MM.1S (cell line): ENCODE results near the gene DCDC1.

Experiments
- CTCF ChIP-seq: fragments of 300-600 bp; sonication (generic); IDR thresholded peaks from 2 replicates; pipeline ENCODE4 v1.5.1; 2016; ENCODE audit warnings: antibody characterized with exemption, low read length, mixed read lengths
- EZH2 ChIP-seq: fragments of 300-600 bp; sonication (generic); optimal IDR thresholded peaks from 2 replicates; pipeline ENCODE3; 2017; ENCODE audit warnings: low read depth, mild to moderate bottlenecking, antibody characterized with exemption, low read length, mixed read lengths
- EZH2phosphoT487 ChIP-seq: fragments of 300-600 bp; sonication (generic); IDR thresholded peaks from 2 replicates; pipeline ENCODE4 v1.6.1; 2018; ENCODE audit warnings: antibody characterized with exemption, low read length

GRCh38 chr11:31243706-31244105, 125.8 kb downstream of the DCDC1 start:
- no peak for TF ChIP-seq CTCF
- TF ChIP-seq EZH2 = no peak
- TF ChIP-seq EZH2phosphoT487 = no peak
